ENCODE measurements around the gene SORL1. TPM values are rescaled to one million over a fixed set of nuclear protein-coding genes. Genes with fewer than 3 reads are reported as not detected.

SORL1 gene
- total RNA-seq, 3 donors from 2014 or later = 58.3 to 195 (median 109) TPM

DNA sequence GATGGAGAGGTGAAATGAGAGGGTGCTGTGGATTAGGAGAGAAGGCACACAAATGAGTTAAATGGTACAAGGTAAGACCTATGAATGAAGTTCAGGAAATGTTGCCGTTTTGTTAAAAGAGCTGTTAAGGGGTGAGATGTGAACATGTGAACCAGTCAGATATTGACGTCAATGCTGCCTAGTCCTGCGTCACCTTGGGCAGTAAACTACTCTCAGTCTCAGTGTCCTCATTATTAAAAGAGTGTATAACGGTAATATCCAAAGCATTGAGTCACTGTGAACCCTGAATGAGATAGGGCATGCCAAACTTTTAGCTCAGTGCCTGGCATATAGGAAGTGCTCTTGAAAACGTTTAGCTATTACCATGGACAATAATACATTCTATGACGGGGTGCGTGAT, 33.1 kb downstream of the SORL1 start:
- no peak for DNase-seq
- H3K4me3 ChIP-seq = no peak overlapping the region
- TF ChIP-seq, protein P1, sequence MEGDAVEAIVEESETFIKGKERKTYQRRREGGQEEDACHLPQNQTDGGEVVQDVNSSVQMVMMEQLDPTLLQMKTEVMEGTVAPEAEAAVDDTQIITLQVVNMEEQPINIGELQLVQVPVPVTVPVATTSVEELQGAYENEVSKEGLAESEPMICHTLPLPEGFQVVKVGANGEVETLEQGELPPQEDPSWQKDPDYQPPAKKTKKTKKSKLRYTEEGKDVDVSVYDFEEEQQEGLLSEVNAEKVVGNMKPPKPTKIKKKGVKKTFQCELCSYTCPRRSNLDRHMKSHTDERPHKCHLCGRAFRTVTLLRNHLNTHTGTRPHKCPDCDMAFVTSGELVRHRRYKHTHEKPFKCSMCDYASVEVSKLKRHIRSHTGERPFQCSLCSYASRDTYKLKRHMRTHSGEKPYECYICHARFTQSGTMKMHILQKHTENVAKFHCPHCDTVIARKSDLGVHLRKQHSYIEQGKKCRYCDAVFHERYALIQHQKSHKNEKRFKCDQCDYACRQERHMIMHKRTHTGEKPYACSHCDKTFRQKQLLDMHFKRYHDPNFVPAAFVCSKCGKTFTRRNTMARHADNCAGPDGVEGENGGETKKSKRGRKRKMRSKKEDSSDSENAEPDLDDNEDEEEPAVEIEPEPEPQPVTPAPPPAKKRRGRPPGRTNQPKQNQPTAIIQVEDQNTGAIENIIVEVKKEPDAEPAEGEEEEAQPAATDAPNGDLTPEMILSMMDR (IDR thresholded peaks at IDR 0.05) = no peak
- intact Hi-C loops (cut with DNase I, micrococcal nuclease) = no loop called here
- H3K4me1 ChIP-seq (ENCODE audit: low read depth) = no peaks in the 10 kb centered on the region
- no peak for ATAC-seq
- H3K36me3 ChIP-seq (ENCODE audit: low read depth) = no peaks in the 10 kb centered on the region
- H3K9me3 ChIP-seq = no peaks in the 10 kb centered on the region

DNA sequence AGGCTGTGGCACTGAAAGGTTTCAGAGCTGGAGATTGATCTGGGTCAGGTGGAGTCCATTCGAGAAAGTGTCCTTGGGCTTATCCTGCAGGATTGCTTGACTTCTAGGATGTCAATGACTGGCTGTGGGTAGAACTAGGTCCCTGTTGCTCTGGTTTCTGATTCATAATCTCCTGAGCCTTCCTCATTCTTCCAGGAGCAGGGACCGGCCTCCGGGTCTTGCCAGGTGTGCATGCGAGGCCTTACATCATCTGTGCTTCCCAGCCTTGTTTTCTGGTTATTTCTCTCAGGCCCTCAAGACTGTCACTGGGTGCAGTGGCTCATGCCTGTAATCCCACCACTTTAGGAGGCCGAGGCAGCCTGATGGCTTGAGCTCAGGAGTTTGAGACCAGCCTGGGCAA, 33.9 kb downstream of the SORL1 start:
- Histone ChIP-seq H3K4me3 (no peak overlapping the region), H3K9me3 (no peaks in the 10 kb centered on the region), H3K36me3 (ENCODE audit: low read depth) (no peaks in the 10 kb centered on the region), H3K4me1 (ENCODE audit: low read depth) (no peaks in the 10 kb centered on the region)
- intact Hi-C loops (cut with DNase I, micrococcal nuclease) = no loop called here
- TF ChIP-seq, protein P1 (IDR thresholded peaks at IDR 0.05) = no peak
- DNase-seq (no peak), ATAC-seq (no peak)

DNA sequence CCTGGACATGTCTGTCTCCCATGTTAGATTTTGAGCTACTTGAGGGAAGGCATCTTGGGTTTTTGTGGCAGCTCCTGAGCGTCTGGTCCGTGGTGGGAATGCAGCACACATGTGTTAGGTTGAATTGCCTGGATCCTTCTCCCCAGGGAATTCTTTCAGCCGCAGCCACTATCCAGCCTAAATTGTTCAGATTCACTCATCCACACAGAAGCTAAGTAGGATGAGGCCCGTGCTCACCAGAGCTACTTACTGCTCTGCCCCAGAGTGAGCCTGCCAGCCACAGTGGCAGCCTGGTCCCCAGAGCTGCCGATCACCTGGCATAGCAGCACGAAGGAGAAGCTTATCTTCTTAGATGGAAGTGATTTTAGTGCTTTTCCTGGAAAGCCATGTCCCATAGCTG, 35.1 kb downstream of the SORL1 start:
- no peaks in the 10 kb centered on the region for H3K9me3 ChIP-seq
- DNase-seq (no peak), ATAC-seq (no peak)
- H3K36me3 ChIP-seq (ENCODE audit: low read depth) = no peaks in the 10 kb centered on the region
- TF ChIP-seq, protein P1 (IDR thresholded peaks at IDR 0.05) = no peak
- intact Hi-C loops (cut with DNase I, micrococcal nuclease) = no loop called here
- H3K4me1 ChIP-seq (ENCODE audit: low read depth) = no peaks in the 10 kb centered on the region
- H3K4me3 ChIP-seq = no peak overlapping the region

DNA sequence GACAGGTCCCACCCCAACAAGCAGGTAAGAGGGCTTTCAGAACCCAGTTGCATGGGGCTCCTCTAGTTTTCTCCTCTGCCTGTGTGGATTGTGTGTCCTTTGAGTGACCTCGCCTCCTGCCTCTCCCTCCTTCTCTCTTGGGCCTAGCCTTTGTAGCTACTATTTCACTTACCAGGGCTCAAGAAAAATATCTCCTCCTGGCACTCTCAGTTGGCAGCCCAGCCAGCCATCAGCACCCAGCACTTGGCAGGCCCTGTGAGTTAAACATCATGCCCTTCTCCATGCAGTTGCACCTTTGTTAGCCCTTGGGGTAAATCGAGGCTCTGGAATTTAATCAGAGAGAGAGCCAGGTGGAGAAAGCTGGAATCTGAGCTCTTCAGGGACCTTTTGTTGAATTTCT, 36.1 kb downstream of the SORL1 start:
- DNase-seq (no peak), ATAC-seq (no peak)
- Histone ChIP-seq H3K9me3 (no peaks in the 10 kb centered on the region), H3K4me1 (ENCODE audit: low read depth) (no peaks in the 10 kb centered on the region), H3K4me3 (no peak overlapping the region), H3K36me3 (ENCODE audit: low read depth) (no peaks in the 10 kb centered on the region)
- TF ChIP-seq, protein P1 (IDR thresholded peaks at IDR 0.05) = no peak
- intact Hi-C loops (cut with DNase I, micrococcal nuclease) = no loop called here

DNA sequence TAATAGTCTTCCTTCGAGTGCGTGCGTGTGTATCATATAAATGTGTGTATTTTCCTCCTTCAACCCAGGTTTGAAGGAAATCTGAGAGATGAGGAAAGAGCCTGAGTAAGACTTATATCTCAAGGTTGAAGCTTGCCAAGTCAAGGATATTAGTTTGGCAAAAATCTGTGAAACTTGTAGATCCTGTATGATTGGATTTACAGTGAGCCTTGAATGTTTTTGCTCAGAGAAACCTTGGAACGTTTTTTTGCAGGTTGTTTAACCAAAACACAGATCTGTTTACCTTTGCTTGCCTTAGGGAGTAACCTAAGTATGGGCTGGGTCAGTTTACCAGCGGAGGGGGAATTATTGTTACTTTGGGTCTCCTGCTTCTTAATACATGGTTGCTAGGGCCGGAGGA, 36.5 kb downstream of the SORL1 start:
- H3K9me3 ChIP-seq = no peaks in the 10 kb centered on the region
- no peak for DNase-seq
- H3K36me3 ChIP-seq (ENCODE audit: low read depth) = no peaks in the 10 kb centered on the region
- intact Hi-C loops (cut with DNase I, micrococcal nuclease) = no loop called here
- H3K4me3 ChIP-seq = no peak overlapping the region
- H3K4me1 ChIP-seq (ENCODE audit: low read depth) = no peaks in the 10 kb centered on the region
- TF ChIP-seq, protein P1 (IDR thresholded peaks at IDR 0.05) = no peak
- ATAC-seq = no peak

DNA sequence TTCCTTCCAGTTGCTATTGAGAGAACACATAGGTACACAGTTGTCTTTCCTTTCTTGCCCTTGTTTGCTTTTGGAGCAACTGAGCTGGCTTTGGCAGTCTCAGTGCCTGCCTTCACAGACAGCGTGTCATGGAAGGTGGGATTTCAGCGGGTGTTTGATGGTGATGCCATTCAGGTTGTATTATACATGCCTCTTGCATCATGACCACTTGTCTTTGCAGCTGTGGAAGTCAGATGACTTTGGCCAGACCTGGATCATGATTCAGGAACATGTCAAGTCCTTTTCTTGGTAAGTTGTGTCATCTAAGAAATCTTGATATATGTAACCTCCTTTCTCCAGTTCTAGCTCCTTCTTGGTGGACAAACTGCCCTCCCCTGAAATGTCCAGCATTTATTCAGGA, 37.7 kb downstream of the SORL1 start:
- H3K4me1 ChIP-seq (ENCODE audit: low read depth) = no peaks in the 10 kb centered on the region
- H3K9me3 ChIP-seq = no peaks in the 10 kb centered on the region
- H3K36me3 ChIP-seq (ENCODE audit: low read depth) = no peaks in the 10 kb centered on the region
- TF ChIP-seq, protein P1 (IDR thresholded peaks at IDR 0.05) = no peak
- no peak overlapping the region for H3K4me3 ChIP-seq
- no peak for DNase-seq
- no peak for ATAC-seq
- intact Hi-C loops (cut with DNase I, micrococcal nuclease) = no loop called here

All from mucosa of descending colon (tissue), 3 donors.